GM12892 (cell line): ENCODE results near the gene SCN2B.

Experiments
- POLR2A ChIP-seq: IDR thresholded peaks from 2 replicates; pipeline ENCODE4 v1.6.1; 2011; ENCODE audit warnings: low read depth, low read length, control low read depth
- POLR2AphosphoS5 ChIP-seq: IDR thresholded peaks from 2 replicates; pipeline ENCODE4 v1.6.1; 2011; ENCODE audit warnings: low read depth, low read length, control low read depth

GRCh38 chr11:118164885-118165284 is 11.6 kb downstream of the SCN2B start:
- TF ChIP-seq POLR2A (no peak), POLR2AphosphoS5 (no peak)
